SU-DHL-6 (cell line): Measurements from ENCODE around the gene MYLK4.

Experiments
- H2AFZ ChIP-seq: fragments of 200-600 bp; sonication (generic); 2 replicates; pipeline ENCODE4 v1.6.1; 2014; ENCODE audit warnings: low read depth, mild to moderate bottlenecking, moderate library complexity, mixed read lengths, antibody characterized with exemption, low read length; ENCODE audit not compliant: severe bottlenecking
- H3F3A ChIP-seq: fragments of 200-600 bp; shearing (Covaris generic); 2 replicates; pipeline ENCODE4 v1.6.0; 2016; ENCODE audit warnings: antibody characterized with exemption, mild to moderate bottlenecking; ENCODE audit not compliant: insufficient read depth
- H3K27ac ChIP-seq: fragments of 200-600 bp; sonication (generic); 2 replicates; pipeline ENCODE4 v1.5.1; 2016; ENCODE audit warnings: low read depth, mild to moderate bottlenecking, low read length, moderate library complexity, mixed read lengths
- H3K27me3 ChIP-seq: fragments of 200-600 bp; sonication (generic), shearing (Covaris generic); 2 replicates; pipeline ENCODE4 v1.6.0; 2014; ENCODE audit warnings: mild to moderate bottlenecking, low read length
- H3K36me3 ChIP-seq: fragments of 200-600 bp; sonication (generic); 2 replicates; pipeline ENCODE4 v1.6.1; 2014; ENCODE audit warnings: mild to moderate bottlenecking, low read length, mixed read lengths
- H3K4me2 ChIP-seq: fragments of 300-600, 200-600 bp; shearing (Covaris generic), sonication (generic); 2 replicates; pipeline ENCODE4 v1.6.0; 2014; ENCODE audit warnings: low read length, low read depth, mild to moderate bottlenecking; ENCODE audit not compliant: poor library complexity, severe bottlenecking
- H3K4me3 ChIP-seq: fragments of 200-600 bp; sonication (generic); 2 replicates; pipeline ENCODE4 v1.5.1; 2014; ENCODE audit warnings: antibody characterized with exemption, low read length, mild to moderate bottlenecking, mixed read lengths; ENCODE audit not compliant: insufficient read depth, poor library complexity, severe bottlenecking
- H3K79me2 ChIP-seq: fragments of 200-600 bp; sonication (generic); 2 replicates; pipeline ENCODE4 v1.6.1; 2014; ENCODE audit warnings: mild to moderate bottlenecking, low read length, moderate library complexity; ENCODE audit not compliant: insufficient read depth
- H3K9ac ChIP-seq: fragments of 200-600 bp; sonication (generic); 2 replicates; pipeline ENCODE4 v1.7.0; 2014; ENCODE audit warnings: mild to moderate bottlenecking, low read length
- H3K9me2 ChIP-seq: fragments of 200-600 bp; sonication (generic); replicated peaks from 2 replicates; pipeline ENCODE4 v1.6.1; 2014; ENCODE audit warnings: low read length; ENCODE audit not compliant: insufficient read depth
- H3K9me3 ChIP-seq: fragments of 200-600 bp; sonication (generic); 2 replicates; pipeline ENCODE4 v1.6.1; 2014; ENCODE audit warnings: low read length, mixed read lengths; ENCODE audit not compliant: insufficient read depth
- H4K20me1 ChIP-seq: fragments of 200-600 bp; sonication (generic); 2 replicates; pipeline ENCODE4 v1.6.1; 2014; ENCODE audit warnings: low read depth, mild to moderate bottlenecking, antibody characterized with exemption, low read length, moderate library complexity, mixed read lengths
- EZH2phosphoT487 ChIP-seq: fragments of 200-600 bp; sonication (generic), shearing (Covaris generic); conservative IDR thresholded peaks from 2 replicates; pipeline ENCODE4 v1.6.1; 2018; ENCODE audit warnings: mild to moderate bottlenecking, antibody characterized with exemption, low read length, moderate library complexity, mixed read lengths
- TF ChIP-seq, protein P1 (sequence below): fragments of 200-600 bp; sonication (generic); IDR thresholded peaks from one replicate; pipeline ENCODE4 v1.5.1; 2017; ENCODE audit warnings: antibody characterized with exemption, mild to moderate bottlenecking, low read length, moderate library complexity; ENCODE audit not compliant: insufficient read depth, poor library complexity, severe bottlenecking

The MYLK4 gene

DNA sequence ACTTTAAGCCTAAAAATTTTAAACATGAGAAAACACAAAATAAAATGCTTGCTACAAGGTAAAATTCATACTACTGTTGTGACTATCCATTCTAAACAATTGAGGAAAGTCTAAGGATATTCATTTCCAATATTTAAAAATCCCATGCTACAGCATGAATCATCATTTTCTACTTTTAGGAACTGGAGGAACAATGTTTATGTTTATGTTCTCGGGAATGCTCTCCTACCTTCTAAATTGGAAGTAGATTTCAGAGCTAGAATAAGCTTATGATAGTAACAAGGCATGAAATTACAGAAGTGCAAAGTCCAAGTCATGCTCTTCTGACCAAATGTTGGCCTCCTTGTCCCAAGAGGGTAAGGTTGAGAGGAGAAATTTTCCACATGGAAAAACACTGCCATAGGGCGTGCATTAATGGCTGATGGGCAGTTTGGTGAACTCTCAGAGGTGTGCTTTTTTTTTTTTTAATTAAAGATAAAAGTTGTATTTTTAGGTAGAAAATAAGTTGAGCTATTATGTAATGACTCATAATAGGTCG is 6.0 kb upstream of the MYLK4 start:
- no peaks in the 10 kb centered on the region for H3K9me2 ChIP-seq
- H4K20me1 ChIP-seq: no peaks in the 10 kb centered on the region
- no peaks in the 10 kb centered on the region for H3K79me2 ChIP-seq
- no peak overlapping the region for H3K4me3 ChIP-seq
- no peaks in the 10 kb centered on the region for H3K27me3 ChIP-seq
- H3K9ac ChIP-seq: no peak overlapping the region
- no peak overlapping the region for H3K4me2 ChIP-seq
- no peak overlapping the region for H3K27ac ChIP-seq
- no peaks in the 10 kb centered on the region for H3K9me3 ChIP-seq
- H3F3A ChIP-seq: no peaks in the 10 kb centered on the region
- TF ChIP-seq, protein P1, sequence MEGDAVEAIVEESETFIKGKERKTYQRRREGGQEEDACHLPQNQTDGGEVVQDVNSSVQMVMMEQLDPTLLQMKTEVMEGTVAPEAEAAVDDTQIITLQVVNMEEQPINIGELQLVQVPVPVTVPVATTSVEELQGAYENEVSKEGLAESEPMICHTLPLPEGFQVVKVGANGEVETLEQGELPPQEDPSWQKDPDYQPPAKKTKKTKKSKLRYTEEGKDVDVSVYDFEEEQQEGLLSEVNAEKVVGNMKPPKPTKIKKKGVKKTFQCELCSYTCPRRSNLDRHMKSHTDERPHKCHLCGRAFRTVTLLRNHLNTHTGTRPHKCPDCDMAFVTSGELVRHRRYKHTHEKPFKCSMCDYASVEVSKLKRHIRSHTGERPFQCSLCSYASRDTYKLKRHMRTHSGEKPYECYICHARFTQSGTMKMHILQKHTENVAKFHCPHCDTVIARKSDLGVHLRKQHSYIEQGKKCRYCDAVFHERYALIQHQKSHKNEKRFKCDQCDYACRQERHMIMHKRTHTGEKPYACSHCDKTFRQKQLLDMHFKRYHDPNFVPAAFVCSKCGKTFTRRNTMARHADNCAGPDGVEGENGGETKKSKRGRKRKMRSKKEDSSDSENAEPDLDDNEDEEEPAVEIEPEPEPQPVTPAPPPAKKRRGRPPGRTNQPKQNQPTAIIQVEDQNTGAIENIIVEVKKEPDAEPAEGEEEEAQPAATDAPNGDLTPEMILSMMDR: no peak
- no peak for TF ChIP-seq EZH2phosphoT487
- H2AFZ ChIP-seq: no peak overlapping the region
- H3K36me3 ChIP-seq: no peaks in the 10 kb centered on the region

DNA sequence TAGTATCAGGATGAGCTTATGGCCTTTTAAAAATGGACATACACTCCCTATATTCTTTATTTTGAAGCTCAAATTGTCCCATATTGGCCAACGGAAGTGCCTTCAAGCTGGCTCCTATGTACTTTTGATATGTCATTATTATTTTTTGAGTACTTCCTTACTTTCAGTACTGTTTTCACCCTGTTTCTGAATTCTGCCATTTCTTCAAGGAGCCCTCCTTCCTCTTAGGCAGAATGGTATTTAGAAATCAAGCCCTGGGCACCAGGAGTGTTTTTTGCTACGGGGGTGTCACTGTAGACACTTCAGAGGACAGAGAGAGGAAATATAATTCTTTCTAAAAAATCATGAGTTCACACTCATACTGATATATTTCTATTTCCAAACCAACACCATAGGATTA is 5.5 kb upstream of the MYLK4 start:
- Histone ChIP-seq H3K27me3 (no peaks in the 10 kb centered on the region), H4K20me1 (no peaks in the 10 kb centered on the region), H3K4me2 (no peak overlapping the region), H3K4me3 (no peak overlapping the region), H2AFZ (no peak overlapping the region), H3K9me2 (no peaks in the 10 kb centered on the region), H3K9ac (no peak overlapping the region), H3K79me2 (no peaks in the 10 kb centered on the region), H3K9me3 (no peaks in the 10 kb centered on the region), H3F3A (no peaks in the 10 kb centered on the region), H3K27ac (no peak overlapping the region), H3K36me3 (no peaks in the 10 kb centered on the region)
- TF ChIP-seq, protein P1: no peak
- TF ChIP-seq EZH2phosphoT487: no peak

DNA sequence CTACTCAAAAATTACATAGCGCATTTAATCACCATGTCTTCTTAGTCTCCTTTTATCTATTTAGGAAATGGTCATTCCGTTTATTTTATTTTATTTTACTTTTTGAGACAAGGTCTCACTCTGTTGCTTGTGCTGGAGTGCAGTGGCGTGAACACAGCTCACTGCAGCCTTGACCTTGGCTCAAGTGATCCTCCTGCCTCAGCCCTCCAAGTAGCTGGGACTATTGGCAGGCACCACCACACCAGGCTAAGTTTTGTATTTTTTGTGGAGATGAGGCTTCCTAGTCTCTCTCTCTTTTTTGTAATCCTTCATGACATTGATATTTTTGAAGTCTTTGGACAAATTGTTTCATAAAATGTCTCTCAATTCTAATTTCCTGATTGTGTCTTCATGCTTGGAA is 4.7 kb upstream of the MYLK4 start:
- no peak for TF ChIP-seq EZH2phosphoT487
- TF ChIP-seq, protein P1: no peak
- Histone ChIP-seq H4K20me1 (no peaks in the 10 kb centered on the region), H3K4me3 (no peak overlapping the region), H2AFZ (no peak overlapping the region), H3K9me2 (no peaks in the 10 kb centered on the region), H3K27me3 (no peaks in the 10 kb centered on the region), H3F3A (no peaks in the 10 kb centered on the region), H3K27ac (no peak overlapping the region), H3K79me2 (no peaks in the 10 kb centered on the region), H3K9me3 (no peaks in the 10 kb centered on the region), H3K9ac (no peak overlapping the region), H3K36me3 (no peaks in the 10 kb centered on the region), H3K4me2 (no peak overlapping the region)
